ENCODE data around the gene CKB. TPM values are rescaled to one million over a fixed set of nuclear protein-coding genes. Genes with fewer than 3 reads are reported as not detected.

CKB gene
- total and polyA plus RNA-seq, 2 donors (not counting 1 experiment from before 2014, with no cell fraction given): 65.2 to 136 TPM

GRCh38 chr14:103548463-103549351 lies 26.1 kb upstream of the CKB start:
- no peak for DNase-seq (ENCODE audit: low read depth in 2 of 2)
- H2AFZ ChIP-seq (ENCODE audit: low read length): no peak overlapping the region
- H3K79me2 ChIP-seq (ENCODE audit: control insufficient read depth, insufficient read depth, low read length): no peaks in the 10 kb centered on the region
- no peak overlapping the region for H3K4me3 ChIP-seq (replicated peaks in 1 of 4; ENCODE audit: control extremely low read depth in 1 of 4, insufficient read depth in 1 of 4, low read depth in 3 of 4, low read length in 4 of 4)
- H3K36me3 ChIP-seq (ENCODE audit: control insufficient read depth, insufficient read depth, low read length): no peaks in the 10 kb centered on the region
- H4K20me1 ChIP-seq (ENCODE audit: control insufficient read depth, extremely low read depth, insufficient read depth, low read length): no peaks in the 10 kb centered on the region
- no peaks in the 10 kb centered on the region for H3K9me3 ChIP-seq (ENCODE audit: control insufficient read depth, insufficient read depth, low read depth, low read length)
- no peak for TF ChIP-seq CTCF (conservative IDR thresholded peaks at IDR 0.05 in 1 of 2, IDR thresholded peaks at IDR 0.05 in 1 of 2; ENCODE audit: low read depth in 1 of 2, low read length in 2 of 2)
- TF ChIP-seq EZH2 (IDR thresholded peaks at IDR 0.05; ENCODE audit: low read length, missing control alignments): no peak
- no peak overlapping the region for H3K4me2 ChIP-seq (ENCODE audit: extremely low read depth, insufficient read depth, low read length)
- no peak overlapping the region for H3K9ac ChIP-seq (ENCODE audit: insufficient read depth, low read length)
- H3K27ac ChIP-seq (ENCODE audit: insufficient read depth, low read length): no peak overlapping the region
- peaks cover 25% of the 10 kb centered on the region for H3K4me1 ChIP-seq (ENCODE audit: control insufficient read depth, extremely low read depth, insufficient read depth, low read length)
- H3K27me3 ChIP-seq (ENCODE audit: control insufficient read depth, insufficient read depth, low read length): no peaks in the 10 kb centered on the region

GRCh38 chr14:103547941-103548462 lies 25.4 kb upstream of the CKB start:
- H2AFZ ChIP-seq (ENCODE audit: low read length): no peak overlapping the region
- no peaks in the 10 kb centered on the region for H3K79me2 ChIP-seq (ENCODE audit: control insufficient read depth, insufficient read depth, low read length)
- TF ChIP-seq CTCF (conservative IDR thresholded peaks at IDR 0.05 in 1 of 2, IDR thresholded peaks at IDR 0.05 in 1 of 2; ENCODE audit: low read depth in 1 of 2, low read length in 2 of 2) (no peak), EZH2 (IDR thresholded peaks at IDR 0.05; ENCODE audit: low read length, missing control alignments) (no peak)
- H3K4me2 ChIP-seq (ENCODE audit: extremely low read depth, insufficient read depth, low read length): no peak overlapping the region
- DNase-seq (ENCODE audit: low read depth in 2 of 2): no peak
- no peaks in the 10 kb centered on the region for H3K36me3 ChIP-seq (ENCODE audit: control insufficient read depth, insufficient read depth, low read length)
- H3K9ac ChIP-seq (ENCODE audit: insufficient read depth, low read length): no peak overlapping the region
- H3K4me1 ChIP-seq (ENCODE audit: control insufficient read depth, extremely low read depth, insufficient read depth, low read length): peaks cover 31% of the 10 kb centered on the region
- H3K4me3 ChIP-seq (replicated peaks in 1 of 4; ENCODE audit: control extremely low read depth in 1 of 4, insufficient read depth in 1 of 4, low read depth in 3 of 4, low read length in 4 of 4): no peak overlapping the region
- H3K27ac ChIP-seq (ENCODE audit: insufficient read depth, low read length): no peak overlapping the region
- no peaks in the 10 kb centered on the region for H3K27me3 ChIP-seq (ENCODE audit: control insufficient read depth, insufficient read depth, low read length)
- H3K9me3 ChIP-seq (ENCODE audit: control insufficient read depth, insufficient read depth, low read depth, low read length): no peaks in the 10 kb centered on the region
- H4K20me1 ChIP-seq (ENCODE audit: control insufficient read depth, extremely low read depth, insufficient read depth, low read length): no peaks in the 10 kb centered on the region

- Histone ChIP-seq H3K79me2 (ENCODE audit: control insufficient read depth, insufficient read depth, low read length) (no peaks in the 10 kb centered on the region), H3K9ac (ENCODE audit: insufficient read depth, low read length) (no peak overlapping the region), H3K36me3 (ENCODE audit: control insufficient read depth, insufficient read depth, low read length) (no peaks in the 10 kb centered on the region), H3K4me1 (ENCODE audit: control insufficient read depth, extremely low read depth, insufficient read depth, low read length) (peaks cover 31% of the 10 kb centered on the region), H3K4me3 (replicated peaks in 1 of 4; ENCODE audit: control extremely low read depth in 1 of 4, insufficient read depth in 1 of 4, low read depth in 3 of 4, low read length in 4 of 4) (no peak overlapping the region), H3K27ac (ENCODE audit: insufficient read depth, low read length) (no peak overlapping the region), H2AFZ (ENCODE audit: low read length) (no peak overlapping the region), H3K4me2 (ENCODE audit: extremely low read depth, insufficient read depth, low read length) (no peak overlapping the region), H3K9me3 (ENCODE audit: control insufficient read depth, insufficient read depth, low read depth, low read length) (no peaks in the 10 kb centered on the region), H4K20me1 (ENCODE audit: control insufficient read depth, extremely low read depth, insufficient read depth, low read length) (no peaks in the 10 kb centered on the region), H3K27me3 (ENCODE audit: control insufficient read depth, insufficient read depth, low read length) (no peaks in the 10 kb centered on the region)
- TF ChIP-seq EZH2 (IDR thresholded peaks at IDR 0.05; ENCODE audit: low read length, missing control alignments) (no peak), CTCF (conservative IDR thresholded peaks at IDR 0.05 in 1 of 2, IDR thresholded peaks at IDR 0.05 in 1 of 2; ENCODE audit: low read depth in 1 of 2, low read length in 2 of 2) (no peak)
- DNase-seq (ENCODE audit: low read depth in 2 of 2): no peak
Observed at GRCh38 chr14:103547455-103547940, 24.9 kb upstream of the CKB start.

Measured in fibroblast of lung (primary cell).